Activated CD4-positive, alpha-beta T cell treated with anti-CD3 and anti-CD28 coated beads, Interleukin-2, amount 50 U/mL, for 1 hour (primary cell): ENCODE measurements around the gene CYP3A7.
A peak's percentile ranks its signal among the peaks of the same experiment; 100 is the strongest.
"Not testable (repeated sequence)": the region's sequence is repeated elsewhere in the genome, so short reads cannot be mapped to it uniquely, and the experiment has no call there.

Experiments used
- DNase-seq: peaks from one replicate; pipeline ENCODE4 v3.0.0-alpha.2; 2020

Gene CYP3A7

DNA sequence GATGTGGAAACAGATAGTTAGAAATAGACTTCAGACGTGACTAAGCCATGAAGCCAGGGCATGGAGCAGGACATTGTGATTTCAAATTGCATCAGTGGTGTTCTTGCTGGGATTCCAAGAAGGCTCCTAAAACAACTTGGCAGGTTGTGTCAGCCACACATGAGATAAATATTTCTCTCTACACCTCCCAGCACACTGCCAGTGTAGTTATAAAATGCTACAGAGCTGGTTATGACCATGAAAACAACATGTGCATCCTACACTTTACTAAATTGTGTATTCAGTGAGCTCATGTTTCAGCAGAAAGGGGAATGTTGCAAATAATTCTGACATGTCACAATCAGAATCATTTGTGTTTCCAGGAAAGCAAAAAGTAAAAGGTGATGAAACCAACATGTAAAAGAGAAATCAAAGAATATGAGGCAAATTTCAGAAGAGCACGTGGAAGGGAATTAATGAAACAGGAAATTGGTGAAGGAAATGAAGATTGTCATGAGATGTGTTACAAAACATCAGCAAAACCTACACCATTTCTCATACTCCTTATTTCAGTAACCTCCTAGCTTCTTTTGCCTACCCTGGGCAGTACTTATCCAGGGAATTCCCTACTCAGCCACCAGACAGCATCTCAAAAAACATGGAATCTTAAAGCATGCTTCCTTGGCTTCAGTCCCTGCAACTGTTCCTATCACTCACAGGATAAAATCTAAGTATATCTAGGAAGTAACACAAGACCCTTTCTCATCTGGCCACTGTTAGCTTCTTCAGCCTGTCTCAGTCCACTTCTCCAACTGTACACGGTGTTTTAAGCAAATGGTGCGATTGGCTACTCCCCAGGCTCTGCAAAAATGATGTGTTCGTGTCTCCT, 5.8 kb upstream of the CYP3A7 start:
- no peak for DNase-seq

DNA sequence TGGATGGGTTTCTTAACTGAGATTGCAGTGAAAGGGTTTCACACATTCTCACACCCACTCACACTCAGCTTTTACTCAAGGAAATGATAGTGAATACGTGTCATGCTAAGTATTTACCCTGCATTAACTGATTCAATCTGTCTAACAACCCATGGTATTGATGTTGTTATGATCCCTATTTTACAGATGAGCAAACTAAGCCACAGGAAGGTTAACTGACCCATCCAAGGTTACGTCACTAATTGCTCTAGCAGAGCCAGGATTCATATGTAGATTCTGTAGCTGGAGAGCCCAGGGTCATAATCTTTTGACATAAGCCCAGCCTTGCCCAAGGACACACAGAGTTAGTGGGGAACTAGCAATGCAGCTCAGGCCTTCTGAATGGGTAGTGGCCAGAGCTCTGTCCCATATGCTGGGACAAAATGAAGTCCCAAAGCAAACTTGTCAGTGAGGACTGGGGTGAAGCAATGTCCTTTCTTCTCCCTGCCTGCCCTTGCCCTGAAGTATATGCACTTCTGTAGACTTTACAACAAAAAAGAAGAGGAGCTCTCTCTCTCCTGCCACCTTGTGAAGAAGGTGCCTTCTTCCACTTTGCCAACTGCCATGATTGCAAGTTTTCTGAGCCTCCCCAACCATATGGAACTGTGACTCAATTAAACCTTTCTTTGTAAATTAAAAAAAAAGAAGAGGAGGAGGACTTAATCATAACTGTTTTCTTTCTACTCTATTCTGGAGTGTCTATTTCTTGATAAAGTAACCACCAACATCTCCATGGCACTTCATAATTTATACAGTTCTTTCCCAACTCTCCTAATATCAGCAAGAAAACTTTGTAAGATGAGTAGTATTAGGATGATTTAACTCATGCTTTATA, 4.9 kb upstream of the CYP3A7 start:
- DNase-seq: no peak

DNA sequence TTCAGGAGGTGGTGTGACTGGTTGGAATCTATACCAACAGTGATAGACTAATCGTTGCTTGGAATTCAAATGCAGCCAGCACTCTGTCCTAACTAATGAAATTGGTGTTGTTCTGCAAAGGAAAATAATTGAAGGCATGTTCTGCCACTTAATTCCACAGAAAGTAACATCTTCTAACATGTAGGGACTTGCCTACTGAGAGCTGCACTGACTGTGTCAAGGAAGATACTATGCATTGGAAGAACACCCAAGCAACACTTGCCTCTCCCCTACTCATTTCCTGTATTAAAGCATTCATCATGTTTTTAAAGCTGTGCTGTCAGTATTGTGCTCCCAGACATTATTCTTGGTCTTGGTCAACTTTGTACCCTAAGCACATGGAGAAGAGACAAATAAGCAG, 2.7 kb upstream of the CYP3A7 start:
- no peak for DNase-seq

DNA sequence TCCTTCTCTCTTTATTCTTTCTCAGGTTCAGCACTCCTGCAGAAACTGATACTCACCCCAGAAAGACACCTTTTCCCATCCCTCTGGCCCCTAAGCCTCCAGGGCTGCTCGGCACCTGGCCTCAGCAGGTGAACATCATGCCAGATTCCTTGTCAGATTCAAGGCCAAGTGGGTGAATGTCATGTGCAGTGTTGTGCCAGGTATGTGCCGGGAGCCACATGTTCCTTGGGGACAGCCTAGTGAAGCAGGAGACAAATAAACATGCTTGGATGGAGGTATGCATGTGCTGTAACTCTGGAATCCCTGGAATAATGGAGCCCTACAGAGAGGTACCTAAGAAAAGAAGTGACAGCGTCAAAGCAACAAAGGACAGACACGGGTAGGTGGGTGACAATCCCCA, 1.7 kb upstream of the CYP3A7 start:
- DNase-seq: not testable (repeated sequence)

DNA sequence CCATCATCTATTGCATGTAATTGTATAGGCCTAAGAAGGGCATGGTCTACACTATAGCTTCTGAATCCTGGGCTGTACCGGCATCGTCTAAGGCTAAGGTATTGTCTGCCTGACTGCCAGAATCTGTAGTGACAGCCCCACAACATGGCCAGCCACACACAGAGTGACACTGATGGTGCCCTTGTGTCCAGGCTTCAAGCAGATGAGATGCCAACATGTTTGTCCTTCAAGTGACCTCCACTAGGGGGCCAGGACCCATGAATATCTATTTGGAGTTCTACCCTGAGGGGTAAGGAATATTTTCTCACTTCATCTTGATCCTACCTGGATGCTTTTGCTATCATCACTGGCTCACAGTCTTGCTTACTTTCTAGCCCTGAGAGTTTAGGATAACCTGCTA, 1.5 kb downstream of the CYP3A7 start:
- DNase-seq: peak; percentile 1

DNA sequence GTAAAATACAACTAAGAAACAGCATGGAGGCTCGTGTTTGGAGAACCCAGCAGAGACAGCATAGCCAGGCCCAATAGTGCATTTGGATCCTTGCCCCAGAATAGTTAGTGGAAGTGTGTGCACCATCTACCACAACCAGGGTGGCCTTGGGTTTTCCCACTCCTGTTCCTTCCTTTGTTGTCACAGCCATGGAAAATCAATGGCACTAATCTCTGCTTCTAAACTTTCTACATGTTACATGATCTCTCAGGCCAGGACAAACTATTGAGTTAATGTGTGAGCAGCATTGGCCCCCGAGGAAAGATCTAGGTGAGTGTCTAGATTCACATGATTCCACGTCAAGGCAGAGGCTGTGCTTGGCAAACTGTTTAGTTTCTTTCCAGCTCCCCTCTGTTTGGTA, 2.0 kb downstream of the CYP3A7 start:
- no peak for DNase-seq

DNA sequence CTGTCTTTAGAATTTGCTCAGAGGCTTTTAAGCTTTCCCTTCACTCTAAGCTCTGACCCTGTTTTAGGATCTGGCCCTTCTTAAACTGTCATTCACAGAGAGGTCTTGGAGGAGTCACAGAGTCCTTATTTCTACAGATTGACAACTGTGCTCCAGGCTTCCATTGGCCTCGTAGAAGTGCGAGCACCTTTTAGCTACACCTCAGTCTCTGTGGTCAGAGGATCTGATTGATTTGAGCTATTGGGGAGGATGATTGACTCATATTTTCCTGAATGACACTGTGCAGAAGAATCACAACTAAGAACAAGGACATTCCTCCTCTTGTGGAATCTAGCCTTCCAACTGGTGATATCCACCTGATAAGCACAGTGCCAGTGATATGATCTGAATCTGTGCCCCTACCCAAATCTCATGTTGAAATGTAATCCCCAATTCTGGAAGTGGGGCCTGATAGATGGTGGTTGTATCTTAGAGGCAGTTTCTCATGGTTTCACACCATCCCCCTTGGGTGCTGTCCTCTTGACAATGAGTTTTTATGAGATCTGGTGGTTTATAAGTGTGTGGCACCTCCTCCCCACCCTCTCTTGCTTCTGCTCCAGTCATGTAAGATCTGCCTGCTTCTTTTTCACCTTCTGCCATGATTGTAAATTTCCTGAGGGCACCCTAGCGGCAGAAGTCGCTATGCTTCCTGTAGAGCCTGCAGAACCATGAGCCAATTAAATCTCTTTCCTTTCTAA, 3.2 kb downstream of the CYP3A7 start:
- no peak for DNase-seq

DNA sequence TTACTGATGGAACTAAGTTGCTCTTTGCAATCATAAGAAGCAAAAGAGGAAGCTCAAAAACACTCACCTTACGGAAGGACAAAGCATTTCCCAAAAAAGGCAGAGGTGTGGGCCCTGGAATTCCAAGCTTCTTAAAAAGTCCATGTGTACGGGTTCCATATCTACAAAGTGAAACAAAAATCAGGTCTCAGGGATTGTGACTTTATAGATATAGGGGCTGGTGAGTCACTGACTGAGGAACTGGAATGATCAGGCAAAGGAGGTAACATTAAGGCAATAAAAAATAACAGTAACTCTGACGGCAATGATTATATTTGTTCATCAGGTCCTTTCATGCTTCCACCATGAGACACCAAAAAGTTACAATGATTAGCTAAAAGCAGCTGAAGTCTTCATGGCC, 4.0 kb downstream of the CYP3A7 start:
- DNase-seq: no peak

DNA sequence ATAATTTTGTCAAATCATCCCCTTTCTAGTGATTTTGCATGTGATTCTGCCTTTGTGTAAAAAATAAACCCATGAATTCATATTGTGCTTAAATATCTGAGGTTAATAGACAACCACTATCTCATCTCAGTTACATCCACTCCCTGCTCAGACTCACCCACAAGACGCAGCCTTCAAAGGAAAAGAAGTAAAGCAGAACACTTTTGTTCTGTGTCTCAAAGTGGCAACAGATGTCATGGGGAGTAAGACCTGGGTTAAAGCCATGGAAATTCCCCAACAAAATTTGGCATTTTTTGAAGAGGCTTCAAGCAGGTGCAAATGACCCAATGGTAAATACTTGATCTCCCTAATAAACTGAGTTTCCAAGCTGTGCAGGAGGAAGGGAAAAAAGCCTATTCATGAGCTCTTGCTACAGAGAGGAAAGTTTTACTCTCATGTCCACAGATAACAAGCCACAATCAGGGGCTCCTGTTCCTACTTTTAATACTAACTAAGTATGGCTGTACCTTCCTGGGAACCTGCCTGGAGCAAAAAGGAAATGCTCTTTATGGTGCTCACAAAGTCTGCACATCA, 4.7 kb downstream of the CYP3A7 start:
- no peak for DNase-seq

DNA sequence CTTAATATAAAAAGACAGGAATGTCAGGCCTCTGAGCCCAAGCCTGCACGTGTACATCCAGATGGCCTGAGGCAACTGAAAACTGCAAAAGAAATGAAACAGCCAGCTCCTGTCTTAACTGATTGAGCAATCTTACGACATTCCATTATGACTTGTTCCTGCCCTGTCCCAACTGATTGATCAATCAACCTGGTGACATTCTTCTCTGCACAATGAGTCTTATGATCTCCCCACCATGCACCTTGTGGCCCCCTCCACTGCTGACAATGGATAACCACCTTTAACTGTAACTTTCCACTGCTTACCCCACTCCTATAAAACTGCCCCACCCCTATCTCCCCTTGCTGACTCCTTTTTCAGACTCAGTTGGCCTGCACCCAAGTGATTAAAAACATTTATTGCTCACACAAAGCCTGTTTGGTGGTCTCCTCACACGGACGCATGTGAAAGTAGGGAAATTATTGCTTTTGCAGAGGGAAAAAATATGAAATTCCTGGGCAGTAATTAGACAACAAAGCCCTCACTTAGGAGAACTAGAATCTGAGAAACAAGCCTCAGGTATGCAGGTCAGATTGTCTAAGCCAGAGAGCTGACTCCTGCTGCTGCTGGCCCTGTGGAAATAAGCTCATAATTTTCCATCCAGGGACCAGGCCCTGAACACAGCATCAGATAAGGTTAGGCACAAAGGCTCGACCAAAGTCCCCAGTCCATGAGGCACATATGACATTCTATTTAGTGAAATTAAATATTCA, 5.3 kb downstream of the CYP3A7 start:
- no peak for DNase-seq

DNA sequence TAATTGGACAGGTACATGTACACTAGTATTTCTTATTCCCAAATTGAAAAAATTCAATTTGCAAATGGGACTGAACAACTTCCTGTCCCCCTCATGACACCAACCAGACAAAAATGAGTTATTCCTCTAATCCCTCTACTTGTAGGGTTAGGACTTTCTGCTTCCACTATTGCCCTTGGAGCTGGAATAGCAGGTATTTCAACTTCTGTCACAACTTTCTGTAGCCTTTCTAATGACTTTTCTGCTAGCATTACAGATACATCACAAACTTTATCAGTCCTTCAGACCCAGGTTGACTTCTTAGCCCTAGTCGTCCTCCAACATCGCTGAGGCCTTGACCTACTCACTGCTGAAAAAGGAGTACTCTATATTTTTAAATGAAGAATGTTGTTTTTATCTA, 6.4 kb downstream of the CYP3A7 start:
- no peak for DNase-seq

DNA sequence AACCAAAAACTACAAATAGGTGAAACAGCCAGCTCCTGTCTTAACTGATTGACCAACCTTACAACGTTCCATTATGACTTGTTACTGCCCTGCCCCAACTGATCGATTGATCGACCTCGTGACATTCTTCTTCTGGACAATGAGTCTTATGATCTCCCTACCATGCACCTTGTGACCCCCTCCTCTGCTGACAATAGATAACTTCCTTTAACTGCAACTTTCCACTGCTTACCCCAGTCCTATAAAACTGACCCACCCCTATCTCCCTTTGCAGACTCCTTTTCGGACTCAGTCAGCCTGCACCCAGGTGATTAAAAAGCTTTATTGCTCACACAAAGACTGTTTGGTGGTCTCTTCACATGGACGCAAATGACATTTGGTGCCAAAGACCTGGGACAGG, 11.8 kb downstream of the CYP3A7 start:
- DNase-seq: not testable (repeated sequence)

DNA sequence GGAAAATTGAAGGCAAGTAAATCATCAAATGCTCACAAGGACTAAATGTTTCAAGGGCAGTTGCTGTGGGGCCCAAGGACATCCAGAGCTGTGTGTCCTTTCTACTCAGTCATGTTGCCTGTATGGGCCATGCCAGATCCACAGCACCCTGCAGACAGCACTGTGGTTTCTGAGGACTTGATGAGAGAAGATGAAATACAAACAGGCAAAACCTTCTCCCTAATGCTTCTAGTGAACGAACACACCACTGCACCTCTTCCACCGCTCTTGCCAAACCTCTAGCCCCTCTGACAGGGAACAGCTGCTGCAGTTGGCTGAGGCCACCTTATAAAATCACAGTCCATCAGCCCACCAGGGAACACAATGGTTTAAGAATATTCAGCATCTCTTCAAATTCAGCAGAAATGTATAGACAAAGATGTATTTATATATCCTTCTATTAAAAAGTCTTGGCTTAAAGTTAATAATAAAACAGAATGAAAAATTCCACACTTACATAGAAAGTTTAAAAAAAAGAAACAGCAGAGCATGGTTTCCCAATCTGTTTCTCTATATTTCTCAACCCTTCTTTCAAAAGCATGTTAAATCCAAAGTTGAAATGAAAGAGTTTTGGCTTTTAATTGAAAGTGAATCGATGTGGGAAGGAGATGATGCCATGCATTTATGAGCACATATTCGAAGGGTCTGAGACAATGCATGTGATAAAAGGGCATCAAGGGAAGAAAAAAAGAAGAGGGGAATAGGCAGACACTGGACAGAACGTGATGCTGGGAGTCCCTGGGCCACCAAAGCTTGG, 14.0 kb downstream of the CYP3A7 start:
- no peak for DNase-seq

DNA sequence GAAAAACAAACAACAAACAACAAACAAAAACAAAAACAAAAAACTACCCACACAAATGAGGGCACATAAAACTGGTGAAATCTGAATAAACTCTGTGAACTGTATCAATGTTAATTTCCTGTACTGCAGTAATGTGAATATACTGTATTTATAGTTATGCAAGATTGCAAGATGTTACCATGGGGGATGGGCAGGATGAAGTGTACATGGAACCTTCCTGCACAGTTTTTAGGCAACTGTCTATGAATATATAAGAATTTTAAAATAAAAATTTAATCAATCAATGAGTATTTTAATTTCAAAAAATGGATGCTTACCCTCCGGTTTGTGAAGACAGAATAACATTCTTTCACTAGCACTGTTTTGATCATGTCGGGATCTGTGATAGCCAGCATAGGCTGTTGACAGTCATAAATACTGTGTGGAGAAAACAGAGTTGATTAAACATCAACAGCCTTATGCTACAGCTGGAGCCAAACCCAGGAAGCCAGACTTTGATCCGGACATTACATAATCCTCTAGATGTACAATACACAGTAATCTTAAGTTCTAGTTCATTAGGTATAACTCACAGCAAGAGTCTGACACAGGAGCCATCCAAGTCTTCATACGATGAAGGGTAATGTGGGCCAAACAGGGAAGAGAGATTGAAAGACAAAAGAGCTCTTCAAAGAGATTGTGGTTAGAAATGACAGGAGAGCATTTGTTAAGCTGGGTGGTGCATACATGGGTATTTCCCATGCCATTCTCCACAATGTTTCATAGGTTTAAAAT, 14.8 kb downstream of the CYP3A7 start:
- no peak for DNase-seq

DNA sequence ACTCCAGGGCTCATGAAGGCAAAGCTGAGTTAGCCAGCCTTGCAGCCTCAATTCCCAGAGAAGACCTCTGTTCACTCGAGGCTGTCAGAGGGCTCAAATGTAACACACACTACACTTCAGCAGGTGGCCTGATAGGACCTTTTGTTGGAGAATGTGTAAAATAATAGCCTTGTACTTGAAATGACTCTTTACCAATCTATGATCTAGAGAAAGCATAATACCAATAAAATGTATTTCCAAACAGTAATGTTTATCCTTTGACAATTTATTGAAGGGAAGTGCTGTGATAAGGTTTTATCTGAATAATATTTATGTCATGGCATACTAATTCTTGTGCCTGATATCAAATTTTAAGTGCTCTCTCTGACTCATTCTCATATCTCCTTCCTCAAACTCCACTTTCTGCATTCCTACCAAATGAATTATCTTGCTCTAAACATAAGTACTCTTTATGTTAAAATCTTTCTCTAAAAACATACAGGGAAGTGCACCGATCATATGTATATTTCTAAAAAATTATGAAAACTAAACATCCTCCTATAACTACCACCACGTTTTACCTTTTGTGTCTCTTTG, 20.9 kb downstream of the CYP3A7 start:
- DNase-seq: no peak

DNA sequence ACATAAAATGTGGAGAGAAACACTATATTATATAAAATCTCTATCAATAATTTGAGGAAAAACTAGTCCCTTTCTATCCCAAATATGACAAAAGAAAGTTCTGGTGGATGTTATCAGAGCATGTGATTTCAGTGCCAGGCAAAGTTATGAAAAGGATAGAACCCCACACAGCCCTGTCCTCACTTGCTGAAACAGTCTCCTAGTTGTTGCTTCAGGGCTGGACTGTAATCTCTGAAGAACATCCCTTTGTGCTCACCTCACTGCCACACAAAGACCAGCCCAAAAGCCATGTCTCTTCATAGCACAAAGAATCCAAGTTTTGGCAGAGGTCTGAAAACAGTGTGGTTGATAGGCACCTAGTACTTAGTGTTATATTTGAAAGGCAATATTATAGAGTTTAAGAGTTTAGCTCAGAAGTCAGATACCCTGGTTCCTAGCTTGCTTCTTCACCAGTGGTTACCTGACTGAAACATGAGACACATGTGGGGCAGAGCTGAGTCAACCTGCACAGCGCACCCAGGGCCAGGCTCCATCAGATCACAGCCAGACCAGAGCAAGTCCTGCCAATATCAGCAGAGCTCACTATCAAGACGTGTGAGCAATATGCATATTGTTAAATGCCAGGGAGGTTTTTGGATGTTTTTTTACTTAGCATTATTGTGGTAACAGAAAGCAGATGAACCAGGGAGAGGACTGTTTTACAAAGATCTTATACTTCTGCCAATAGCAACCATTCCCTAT, 25.0 kb downstream of the CYP3A7 start:
- no peak for DNase-seq

DNA sequence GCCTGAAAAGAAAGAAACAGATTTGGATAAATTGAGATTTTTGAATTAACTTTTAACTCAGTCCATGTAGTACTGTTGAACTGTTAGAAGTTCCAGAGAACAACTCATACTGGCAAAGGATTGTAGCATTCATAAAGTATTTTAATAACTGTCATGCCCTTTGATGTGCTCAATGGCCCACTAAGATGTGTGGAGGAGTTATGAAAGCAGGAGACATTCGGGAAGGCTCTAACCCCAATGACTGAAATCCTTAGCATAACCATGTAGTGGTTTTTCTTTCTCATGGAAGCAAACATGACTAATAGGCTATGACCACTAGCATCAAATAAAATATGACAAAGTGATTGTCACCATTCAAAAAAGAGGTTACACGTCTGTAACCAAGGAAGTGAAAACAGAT, 25.7 kb downstream of the CYP3A7 start:
- DNase-seq: no peak

DNA sequence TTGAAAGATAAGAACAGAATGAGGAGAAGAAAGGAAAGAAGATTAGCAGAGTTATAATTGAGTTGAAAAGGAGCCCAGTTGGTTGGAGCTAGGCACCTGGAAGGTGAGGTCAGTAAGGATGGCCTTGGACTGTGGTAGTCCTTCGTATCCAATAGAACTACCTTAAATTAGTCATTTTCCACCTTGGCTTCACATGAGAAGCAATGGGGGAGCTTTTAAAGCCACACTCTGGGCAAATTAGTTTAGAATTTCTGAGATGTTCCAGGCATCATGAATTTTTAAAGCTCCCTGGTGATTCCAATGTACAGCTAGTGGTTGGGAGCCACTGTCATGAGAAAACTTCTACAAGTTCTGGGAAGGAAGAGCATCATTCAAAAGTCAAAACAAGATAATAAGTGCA, 27.9 kb downstream of the CYP3A7 start:
- DNase-seq: no peak

DNA sequence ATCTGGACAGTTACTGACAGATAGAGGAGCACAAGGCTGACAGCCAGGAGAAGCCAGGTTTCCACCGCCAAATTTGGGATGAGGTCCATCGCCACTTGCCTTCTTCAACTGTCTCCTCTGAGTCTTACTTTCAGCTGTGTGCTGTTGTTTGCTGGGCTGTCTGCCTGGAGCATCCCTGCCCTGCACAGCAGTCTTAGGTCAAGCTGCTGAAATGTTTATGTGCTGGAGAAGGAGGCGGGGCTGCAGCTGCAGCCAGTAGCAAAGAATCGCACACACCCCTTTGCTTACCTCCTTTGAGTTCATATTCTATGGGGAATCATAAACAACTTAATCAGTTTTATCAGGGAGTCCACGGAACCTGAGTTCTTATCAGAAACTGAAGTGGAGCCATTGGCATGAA, 35.0 kb downstream of the CYP3A7 start:
- DNase-seq: no peak
